OCI-LY1 (cell line): ENCODE measurements around the gene SKAP1.
"Not testable (repeated sequence)": the region's sequence is repeated elsewhere in the genome, so short reads cannot be mapped to it uniquely, and the experiment has no call there.

Source experiments
- EZH2 ChIP-seq: fragments of 200-600 bp; sonication (generic), shearing (Covaris generic); IDR thresholded peaks from 2 replicates; pipeline ENCODE4 v1.8.0; 2017; ENCODE audit warnings: borderline replicate concordance, mixed run types, mild to moderate bottlenecking, antibody characterized with exemption, low read length, moderate library complexity, mixed read lengths
- TF ChIP-seq, protein P1 (sequence below): fragments of 200-600 bp; sonication (generic), shearing (Covaris generic); IDR thresholded peaks from 2 replicates; pipeline ENCODE4 v1.5.1; 2017; ENCODE audit warnings: mild to moderate bottlenecking, antibody characterized with exemption, low read length, moderate library complexity, mixed read lengths

GRCh38 chr17:48337903-48338302 is 92.1 kb downstream of the SKAP1 start:
- TF ChIP-seq, protein P1, sequence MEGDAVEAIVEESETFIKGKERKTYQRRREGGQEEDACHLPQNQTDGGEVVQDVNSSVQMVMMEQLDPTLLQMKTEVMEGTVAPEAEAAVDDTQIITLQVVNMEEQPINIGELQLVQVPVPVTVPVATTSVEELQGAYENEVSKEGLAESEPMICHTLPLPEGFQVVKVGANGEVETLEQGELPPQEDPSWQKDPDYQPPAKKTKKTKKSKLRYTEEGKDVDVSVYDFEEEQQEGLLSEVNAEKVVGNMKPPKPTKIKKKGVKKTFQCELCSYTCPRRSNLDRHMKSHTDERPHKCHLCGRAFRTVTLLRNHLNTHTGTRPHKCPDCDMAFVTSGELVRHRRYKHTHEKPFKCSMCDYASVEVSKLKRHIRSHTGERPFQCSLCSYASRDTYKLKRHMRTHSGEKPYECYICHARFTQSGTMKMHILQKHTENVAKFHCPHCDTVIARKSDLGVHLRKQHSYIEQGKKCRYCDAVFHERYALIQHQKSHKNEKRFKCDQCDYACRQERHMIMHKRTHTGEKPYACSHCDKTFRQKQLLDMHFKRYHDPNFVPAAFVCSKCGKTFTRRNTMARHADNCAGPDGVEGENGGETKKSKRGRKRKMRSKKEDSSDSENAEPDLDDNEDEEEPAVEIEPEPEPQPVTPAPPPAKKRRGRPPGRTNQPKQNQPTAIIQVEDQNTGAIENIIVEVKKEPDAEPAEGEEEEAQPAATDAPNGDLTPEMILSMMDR: not testable (repeated sequence)
- TF ChIP-seq EZH2: not testable (repeated sequence)
